ENCODE data around the gene CCDC188.
A peak's percentile ranks its signal among the peaks of the same experiment; 100 is the strongest.

Gene CCDC188

DNA sequence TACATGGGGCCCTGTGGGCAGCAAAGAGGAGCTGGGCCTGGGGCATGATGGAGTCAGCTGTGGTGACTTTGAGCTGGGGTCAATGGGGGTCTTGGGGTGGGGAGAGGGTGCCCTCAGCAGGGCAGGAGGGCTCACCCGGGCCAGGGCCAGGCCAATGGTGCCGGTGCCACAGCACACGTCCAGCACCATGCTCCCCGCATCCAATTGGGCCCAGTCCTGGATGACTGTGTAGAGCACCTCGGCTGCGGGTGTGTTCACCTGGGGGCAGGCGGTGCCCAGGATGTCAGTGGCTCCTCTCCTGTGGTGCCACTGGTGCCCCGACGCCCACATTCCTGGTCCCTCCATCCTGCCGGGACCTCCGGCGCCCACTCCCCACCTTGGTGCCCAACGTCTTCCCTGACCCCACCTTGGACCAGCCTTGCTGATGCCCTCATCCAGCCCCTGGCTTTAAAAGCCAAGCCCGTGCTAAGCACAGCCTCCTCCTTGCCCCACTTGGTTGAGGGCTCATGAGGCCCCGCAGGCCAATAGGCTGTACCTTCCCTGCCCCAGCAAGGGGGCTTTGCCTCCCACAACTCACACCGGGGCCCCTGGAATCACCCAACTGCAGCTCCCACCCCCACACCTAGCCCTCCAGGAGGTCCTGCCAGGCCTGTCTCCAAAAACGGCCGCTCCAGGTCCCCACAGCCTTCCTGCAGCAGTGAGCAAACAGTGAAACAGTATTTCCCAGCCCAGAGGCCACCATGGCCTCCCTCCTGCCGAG, 37.1 kb downstream of the CCDC188 start:
- TF ChIP-seq, protein P1, sequence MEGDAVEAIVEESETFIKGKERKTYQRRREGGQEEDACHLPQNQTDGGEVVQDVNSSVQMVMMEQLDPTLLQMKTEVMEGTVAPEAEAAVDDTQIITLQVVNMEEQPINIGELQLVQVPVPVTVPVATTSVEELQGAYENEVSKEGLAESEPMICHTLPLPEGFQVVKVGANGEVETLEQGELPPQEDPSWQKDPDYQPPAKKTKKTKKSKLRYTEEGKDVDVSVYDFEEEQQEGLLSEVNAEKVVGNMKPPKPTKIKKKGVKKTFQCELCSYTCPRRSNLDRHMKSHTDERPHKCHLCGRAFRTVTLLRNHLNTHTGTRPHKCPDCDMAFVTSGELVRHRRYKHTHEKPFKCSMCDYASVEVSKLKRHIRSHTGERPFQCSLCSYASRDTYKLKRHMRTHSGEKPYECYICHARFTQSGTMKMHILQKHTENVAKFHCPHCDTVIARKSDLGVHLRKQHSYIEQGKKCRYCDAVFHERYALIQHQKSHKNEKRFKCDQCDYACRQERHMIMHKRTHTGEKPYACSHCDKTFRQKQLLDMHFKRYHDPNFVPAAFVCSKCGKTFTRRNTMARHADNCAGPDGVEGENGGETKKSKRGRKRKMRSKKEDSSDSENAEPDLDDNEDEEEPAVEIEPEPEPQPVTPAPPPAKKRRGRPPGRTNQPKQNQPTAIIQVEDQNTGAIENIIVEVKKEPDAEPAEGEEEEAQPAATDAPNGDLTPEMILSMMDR (conservative IDR thresholded peaks at IDR 0.05; ENCODE audit: control insufficient read depth, insufficient read depth, low read depth, low read length), result no peak
- H3K4me3 ChIP-seq (ENCODE audit: control insufficient read depth, low read depth, low read length), result no peak overlapping the region
- DNase-seq (ENCODE audit: low read depth), result no peak

DNA sequence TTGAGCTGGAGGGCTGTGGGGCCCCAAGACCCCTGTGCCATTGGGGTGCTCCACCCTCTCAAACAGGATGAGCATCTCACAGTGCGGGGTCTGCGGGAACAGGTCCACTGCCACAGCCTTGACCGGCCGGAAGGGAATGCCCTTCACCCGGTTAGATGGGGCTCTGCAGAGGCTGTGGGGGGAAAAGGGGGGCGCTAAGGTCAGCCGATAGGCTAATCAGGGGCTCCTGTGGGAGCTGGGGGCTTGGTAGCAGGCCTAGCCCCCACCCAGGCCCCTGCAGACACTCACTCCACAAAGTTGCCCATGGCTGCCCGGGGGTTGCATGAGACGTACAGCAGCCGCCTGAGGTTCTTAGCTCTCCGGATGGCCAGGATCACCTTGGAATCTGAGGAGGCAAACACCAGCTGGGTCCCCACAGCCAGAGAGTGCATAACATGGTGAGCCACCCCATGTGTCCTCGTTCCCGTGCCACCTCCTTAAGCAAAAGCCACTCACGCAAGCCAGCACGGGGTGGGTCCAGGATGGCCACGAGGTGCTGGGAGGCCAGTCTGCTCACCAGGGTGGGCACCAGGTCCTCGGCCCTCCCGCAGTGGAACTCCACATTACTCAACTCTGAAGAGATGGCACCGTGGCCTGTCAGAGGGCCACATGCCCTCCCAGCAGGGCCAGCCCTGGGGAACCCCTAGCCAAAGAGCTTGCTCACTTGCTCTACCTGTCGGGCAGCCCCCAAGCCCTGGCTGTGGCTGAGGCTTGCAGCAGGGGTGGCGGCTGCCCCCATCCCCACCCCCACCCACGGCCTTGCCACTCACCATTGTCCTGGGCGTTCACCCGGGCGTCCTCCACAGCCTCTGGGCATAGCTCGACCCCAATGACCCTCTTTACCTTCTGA, 38.0 kb downstream of the CCDC188 start:
- TF ChIP-seq, protein P1 (conservative IDR thresholded peaks at IDR 0.05; ENCODE audit: control insufficient read depth, insufficient read depth, low read depth, low read length), result no peak
- no peak overlapping the region for H3K4me3 ChIP-seq (ENCODE audit: control insufficient read depth, low read depth, low read length)
- no peak for DNase-seq (ENCODE audit: low read depth)

DNA sequence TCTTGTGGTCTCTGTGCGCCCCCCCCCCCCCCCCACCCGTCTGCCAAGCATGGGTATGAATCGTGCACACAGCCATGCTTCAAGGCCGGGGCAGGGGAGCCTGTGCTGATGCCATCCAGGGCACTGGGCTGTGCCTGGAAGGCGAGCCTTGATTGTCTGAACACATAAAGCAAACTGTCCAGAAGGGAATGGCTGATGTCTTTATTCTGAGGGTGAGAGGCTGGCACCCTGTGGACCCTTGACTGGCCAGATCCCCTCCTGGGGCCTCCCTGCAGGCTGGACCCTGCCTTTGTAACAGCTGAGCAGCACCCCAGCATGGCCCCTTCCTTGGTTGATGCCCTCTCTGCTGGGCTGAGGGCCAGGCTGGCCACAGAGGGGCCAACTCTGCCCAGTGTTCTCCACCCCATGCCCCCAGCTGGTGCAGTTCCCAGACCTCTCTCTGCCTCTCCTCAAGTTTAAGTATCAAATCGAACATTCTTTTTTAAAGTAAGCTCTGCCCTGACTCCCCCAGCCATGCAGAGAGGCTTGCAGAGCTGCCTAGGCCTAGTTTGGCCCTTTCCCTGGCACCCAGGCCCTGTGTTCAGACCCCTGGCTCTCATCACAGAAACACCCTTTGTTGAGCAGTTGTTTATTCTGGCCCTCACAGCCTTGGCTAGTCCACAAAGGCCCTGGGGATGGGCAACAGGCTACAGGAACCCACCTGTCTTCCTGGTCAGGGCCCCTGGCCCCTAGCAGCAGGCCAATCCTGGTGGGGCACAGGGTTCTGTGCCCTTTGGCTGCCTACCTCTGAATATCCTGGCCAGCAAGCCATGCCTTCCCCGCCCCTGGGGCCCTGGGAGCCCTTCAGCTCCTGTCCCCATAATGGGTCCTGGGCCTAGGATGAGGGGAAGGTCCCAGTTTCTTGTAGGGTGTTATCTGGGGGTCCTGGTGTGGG, 38.9 kb downstream of the CCDC188 start:
- DNase-seq (ENCODE audit: low read depth), result no peak
- H3K4me3 ChIP-seq (ENCODE audit: control insufficient read depth, low read depth, low read length), result no peak overlapping the region
- TF ChIP-seq, protein P1 (conservative IDR thresholded peaks at IDR 0.05; ENCODE audit: control insufficient read depth, insufficient read depth, low read depth, low read length), result no peak

DNA sequence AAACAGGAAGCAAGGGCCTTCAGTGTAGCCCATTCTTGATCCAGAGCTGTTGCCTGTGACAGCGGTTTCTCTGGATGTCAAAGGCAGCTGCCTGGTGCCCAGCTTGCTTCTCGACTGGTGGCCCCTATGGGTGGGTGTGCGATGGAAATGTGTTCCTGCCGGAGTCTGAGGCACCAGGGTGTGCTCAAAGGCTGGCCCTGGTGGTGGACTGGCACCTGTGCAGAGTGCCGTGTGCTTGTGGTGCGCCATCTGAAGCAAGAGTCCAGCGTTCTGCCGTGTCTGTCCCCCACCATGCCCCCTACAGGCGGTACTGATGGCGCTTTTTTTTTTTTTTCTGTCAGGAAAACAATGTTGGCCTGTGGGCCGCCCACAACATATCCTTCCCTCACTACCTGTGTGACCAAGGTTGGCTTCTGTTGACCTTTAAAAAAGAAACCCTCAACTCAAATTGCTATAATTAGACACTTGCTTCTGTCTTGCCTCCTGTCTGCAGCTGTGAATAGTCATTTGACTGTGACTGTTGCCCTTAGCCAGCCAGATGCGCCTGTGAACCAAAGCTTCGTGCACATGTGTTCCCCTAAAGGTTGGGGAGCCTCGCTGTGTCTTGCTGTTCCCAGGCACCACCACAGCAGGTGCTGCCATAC, 39.7 kb downstream of the CCDC188 start:
- DNase-seq (ENCODE audit: low read depth), result peak; percentile 38
- TF ChIP-seq, protein P1 (conservative IDR thresholded peaks at IDR 0.05; ENCODE audit: control insufficient read depth, insufficient read depth, low read depth, low read length), result peak; percentile 47
- H3K4me3 ChIP-seq (ENCODE audit: control insufficient read depth, low read depth, low read length), result no peak overlapping the region

DNA sequence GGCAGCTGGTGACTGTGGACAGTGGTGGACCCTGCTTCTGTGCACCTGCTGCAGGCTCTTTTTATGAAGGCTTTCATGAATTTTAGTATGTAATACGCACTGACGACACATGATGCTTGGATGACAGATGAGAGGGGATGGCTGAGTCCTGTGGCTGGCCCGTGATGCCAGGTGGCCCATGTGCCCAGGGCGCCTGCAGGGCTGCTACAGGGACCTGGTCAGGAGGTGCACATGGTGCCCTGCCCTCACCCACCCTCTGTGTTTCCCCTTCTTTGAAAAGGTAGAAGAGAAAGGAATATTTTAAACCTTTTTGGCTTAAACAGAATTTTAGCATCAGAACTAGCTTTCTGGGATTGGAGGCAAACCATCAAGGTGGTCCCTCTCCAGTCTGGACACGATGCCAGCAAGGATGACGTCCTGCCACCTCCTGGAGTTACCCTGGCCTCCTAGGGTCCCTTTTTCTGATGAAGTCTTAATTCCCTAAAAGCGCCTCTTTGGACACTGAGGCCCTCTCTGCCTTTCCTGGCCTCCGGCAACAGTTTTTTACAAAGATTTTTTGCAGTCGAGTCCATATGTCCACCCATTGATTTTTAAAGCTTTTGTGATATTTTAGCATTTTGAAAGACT, 40.4 kb downstream of the CCDC188 start:
- no peak overlapping the region for H3K4me3 ChIP-seq (ENCODE audit: control insufficient read depth, low read depth, low read length)
- DNase-seq (ENCODE audit: low read depth), result no peak
- TF ChIP-seq, protein P1 (conservative IDR thresholded peaks at IDR 0.05; ENCODE audit: control insufficient read depth, insufficient read depth, low read depth, low read length), result no peak
